Vagina (tissue), 2 donors: Measurements from ENCODE around the gene FAM124B.

Experiments used
- POLR2A ChIP-seq, 2 donors: fragments of 450-650 bp; IDR thresholded peaks; one replicate each; pipeline ENCODE4 v1.6.1; 2017; ENCODE audit warnings: antibody characterized with exemption in 2 of 2, mild to moderate bottlenecking in 2 of 2, moderate library complexity in 2 of 2
- TF ChIP-seq, protein P1 (sequence below), 3 experiments: fragments of 450-650 bp in 2 of 3; fragments of 200-600 bp in 1 of 3; sonication (generic) in 1 of 3; IDR thresholded peaks; one replicate each; pipeline ENCODE4 v1.5.1; 2017 to 2019; ENCODE audit warnings: antibody characterized with exemption in 3 of 3, mild to moderate bottlenecking in 2 of 3, moderate library complexity in 2 of 3

GRCh38 chr2:224407241-224407701 is 5.4 kb upstream of the FAM124B start:
- TF ChIP-seq POLR2A (IDR thresholded peaks at IDR 0.05), result no peak
- TF ChIP-seq, protein P1, sequence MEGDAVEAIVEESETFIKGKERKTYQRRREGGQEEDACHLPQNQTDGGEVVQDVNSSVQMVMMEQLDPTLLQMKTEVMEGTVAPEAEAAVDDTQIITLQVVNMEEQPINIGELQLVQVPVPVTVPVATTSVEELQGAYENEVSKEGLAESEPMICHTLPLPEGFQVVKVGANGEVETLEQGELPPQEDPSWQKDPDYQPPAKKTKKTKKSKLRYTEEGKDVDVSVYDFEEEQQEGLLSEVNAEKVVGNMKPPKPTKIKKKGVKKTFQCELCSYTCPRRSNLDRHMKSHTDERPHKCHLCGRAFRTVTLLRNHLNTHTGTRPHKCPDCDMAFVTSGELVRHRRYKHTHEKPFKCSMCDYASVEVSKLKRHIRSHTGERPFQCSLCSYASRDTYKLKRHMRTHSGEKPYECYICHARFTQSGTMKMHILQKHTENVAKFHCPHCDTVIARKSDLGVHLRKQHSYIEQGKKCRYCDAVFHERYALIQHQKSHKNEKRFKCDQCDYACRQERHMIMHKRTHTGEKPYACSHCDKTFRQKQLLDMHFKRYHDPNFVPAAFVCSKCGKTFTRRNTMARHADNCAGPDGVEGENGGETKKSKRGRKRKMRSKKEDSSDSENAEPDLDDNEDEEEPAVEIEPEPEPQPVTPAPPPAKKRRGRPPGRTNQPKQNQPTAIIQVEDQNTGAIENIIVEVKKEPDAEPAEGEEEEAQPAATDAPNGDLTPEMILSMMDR (IDR thresholded peaks at IDR 0.05), result no peak
